GM23338 (cell line): ENCODE measurements around the gene MIOS.

Source experiments
- EZH2 ChIP-seq: fragments of 200-600 bp; sonication (generic); IDR thresholded peaks from one replicate; pipeline ENCODE4 v1.8.0; 2017; ENCODE audit warnings: antibody characterized with exemption, mild to moderate bottlenecking, low read depth; ENCODE audit not compliant: unreplicated experiment
- EZH2phosphoT487 ChIP-seq: fragments of 200-600 bp; sonication (generic); IDR thresholded peaks from one replicate; pipeline ENCODE4 v1.8.1; 2018; ENCODE audit warnings: antibody characterized with exemption; ENCODE audit not compliant: unreplicated experiment
- TF ChIP-seq, protein P1 (sequence below), 2 experiments: fragments of 200-600 bp in 1 of 2; sonication (generic) in 1 of 2; conservative IDR thresholded peaks; 2 replicates each; pipeline versions ENCODE4 v1.5.1 to v1.6.1; 2016 to 2017; ENCODE audit warnings: antibody characterized with exemption in 2 of 2, low read depth in 2 of 2, mild to moderate bottlenecking in 2 of 2, moderate library complexity in 1 of 2

DNA sequence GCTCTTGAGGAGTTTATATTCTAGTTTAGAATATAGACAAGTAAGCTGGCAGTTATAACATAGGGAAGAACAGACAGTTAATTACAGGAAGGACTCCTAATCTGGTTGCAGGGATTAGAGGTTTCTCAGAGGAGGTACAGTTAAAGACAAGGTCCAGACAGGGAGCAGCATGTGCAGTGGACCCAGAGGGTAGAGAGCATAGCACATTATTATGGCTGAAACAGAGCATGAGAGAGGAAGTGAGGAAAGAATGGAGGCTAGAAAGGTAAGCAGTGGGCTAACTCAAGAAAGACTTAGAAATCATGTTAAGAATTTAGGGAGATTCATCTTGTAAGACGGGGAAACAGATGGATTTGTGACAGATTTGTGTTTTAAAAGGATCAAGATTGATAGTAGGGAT is 9.7 kb downstream of the MIOS start:
- TF ChIP-seq EZH2phosphoT487 (no peak), EZH2 (no peak)
- TF ChIP-seq, protein P1, sequence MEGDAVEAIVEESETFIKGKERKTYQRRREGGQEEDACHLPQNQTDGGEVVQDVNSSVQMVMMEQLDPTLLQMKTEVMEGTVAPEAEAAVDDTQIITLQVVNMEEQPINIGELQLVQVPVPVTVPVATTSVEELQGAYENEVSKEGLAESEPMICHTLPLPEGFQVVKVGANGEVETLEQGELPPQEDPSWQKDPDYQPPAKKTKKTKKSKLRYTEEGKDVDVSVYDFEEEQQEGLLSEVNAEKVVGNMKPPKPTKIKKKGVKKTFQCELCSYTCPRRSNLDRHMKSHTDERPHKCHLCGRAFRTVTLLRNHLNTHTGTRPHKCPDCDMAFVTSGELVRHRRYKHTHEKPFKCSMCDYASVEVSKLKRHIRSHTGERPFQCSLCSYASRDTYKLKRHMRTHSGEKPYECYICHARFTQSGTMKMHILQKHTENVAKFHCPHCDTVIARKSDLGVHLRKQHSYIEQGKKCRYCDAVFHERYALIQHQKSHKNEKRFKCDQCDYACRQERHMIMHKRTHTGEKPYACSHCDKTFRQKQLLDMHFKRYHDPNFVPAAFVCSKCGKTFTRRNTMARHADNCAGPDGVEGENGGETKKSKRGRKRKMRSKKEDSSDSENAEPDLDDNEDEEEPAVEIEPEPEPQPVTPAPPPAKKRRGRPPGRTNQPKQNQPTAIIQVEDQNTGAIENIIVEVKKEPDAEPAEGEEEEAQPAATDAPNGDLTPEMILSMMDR (conservative IDR thresholded peaks at IDR 0.05; ENCODE audit: low read depth in 2 of 2): no peak
